ENCODE measurements around the gene CLEC2B.

Gene CLEC2B

DNA sequence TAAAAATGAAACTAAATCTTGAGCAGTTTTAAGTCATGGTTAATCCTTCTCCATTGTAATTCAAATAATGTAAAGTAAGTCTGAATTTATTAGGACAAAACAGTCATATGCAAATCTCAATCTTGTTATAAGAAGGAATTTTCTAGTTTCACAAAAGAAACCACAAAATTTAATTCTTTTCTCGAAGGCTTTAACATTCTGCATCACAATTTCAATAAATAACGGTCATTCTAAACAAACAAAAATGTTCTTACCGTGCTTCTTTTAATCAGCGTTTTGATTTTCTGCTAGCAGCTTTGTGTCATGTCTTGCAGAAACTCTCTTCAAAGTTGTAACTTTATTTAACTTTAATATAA, 225 bp downstream of the CLEC2B start:
- WGBS, 2 experiments (ENCODE audit: insufficient coverage in 2 of 2), result 75 to 80% methylated on average over 2 to 3 of the region's 4 CpGs
- Histone ChIP-seq H3K4me1 (ENCODE audit: control insufficient read depth, insufficient read depth, low read length, poor library complexity, severe bottlenecking) (no peaks in the 10 kb centered on the region), H3K27ac (ENCODE audit: low read depth, low read length, severe bottlenecking) (no peak overlapping the region), H3K36me3 (ENCODE audit: control insufficient read depth, insufficient read depth, low read length) (no peaks in the 10 kb centered on the region), H3K4me3 (ENCODE audit: extremely low read depth, insufficient read depth, low read length, poor library complexity, severe bottlenecking) (no peak overlapping the region), H3K9me3 (ENCODE audit: control insufficient read depth, low read length) (no peaks in the 10 kb centered on the region)

DNA sequence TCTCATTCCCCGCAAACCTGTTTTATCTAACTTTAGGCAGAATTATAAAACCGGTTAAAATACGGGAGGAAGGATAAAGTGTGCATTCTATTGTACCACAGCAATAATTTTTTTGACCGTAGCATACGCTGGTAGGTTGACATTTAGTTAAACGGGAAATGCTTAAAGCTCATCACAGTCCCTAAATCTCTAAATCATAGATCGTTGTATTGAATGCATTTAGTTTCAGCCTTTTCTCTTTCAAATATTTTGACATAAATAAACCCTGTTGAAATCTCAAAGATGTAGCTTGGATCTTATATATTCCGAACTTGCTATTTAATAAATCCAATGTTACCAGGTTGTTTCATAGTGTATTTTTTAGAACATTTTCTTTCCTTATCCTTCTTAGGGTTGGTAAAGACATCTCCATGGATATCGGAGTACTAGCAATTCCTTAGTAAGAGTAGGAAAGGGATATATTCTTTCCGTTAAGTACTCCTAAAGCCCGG, 798 bp downstream of the CLEC2B start:
- no peak overlapping the region for H3K4me3 ChIP-seq (ENCODE audit: extremely low read depth, insufficient read depth, low read length, poor library complexity, severe bottlenecking)

DNA sequence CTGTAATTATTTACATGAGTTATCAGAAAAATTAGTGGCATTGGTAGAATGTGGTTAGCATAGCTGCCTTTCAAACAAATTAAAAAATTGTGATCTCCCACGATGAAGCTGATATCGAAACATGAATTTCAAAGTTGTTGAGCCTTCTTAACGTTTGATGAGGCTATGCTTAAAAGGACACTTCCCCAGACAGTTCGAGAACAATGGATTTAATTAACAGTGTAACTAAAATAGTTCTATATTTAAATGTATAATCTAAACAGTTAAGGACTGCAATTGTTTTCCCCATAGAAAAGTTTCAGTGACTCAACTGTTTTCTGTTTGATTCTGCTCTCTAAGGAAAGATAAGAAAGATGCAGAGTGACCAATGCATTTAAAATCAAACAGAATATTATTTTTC, 1.6 kb downstream of the CLEC2B start:
- WGBS, 2 experiments (ENCODE audit: insufficient coverage in 2 of 2), result 100% methylated on average over 2 of the region's 4 CpGs; no CpG with 5 or more reads in 1 of the 2 experiments
- Histone ChIP-seq H3K4me3 (ENCODE audit: extremely low read depth, insufficient read depth, low read length, poor library complexity, severe bottlenecking) (no peak overlapping the region), H3K9me3 (ENCODE audit: control insufficient read depth, low read length) (no peaks in the 10 kb centered on the region)

More for the DNA sequence above, 798 bp downstream of the CLEC2B start:
- 95 to 100% methylated on average over 3 to 5 of the region's 11 CpGs for WGBS, 2 experiments (ENCODE audit: insufficient coverage in 2 of 2)
- Histone ChIP-seq H3K9me3 (ENCODE audit: control insufficient read depth, low read length) (no peaks in the 10 kb centered on the region), H3K27ac (ENCODE audit: low read depth, low read length, severe bottlenecking) (no peak overlapping the region), H3K36me3 (ENCODE audit: control insufficient read depth, insufficient read depth, low read length) (no peaks in the 10 kb centered on the region), H3K4me1 (ENCODE audit: control insufficient read depth, insufficient read depth, low read length, poor library complexity, severe bottlenecking) (no peaks in the 10 kb centered on the region)

DNA sequence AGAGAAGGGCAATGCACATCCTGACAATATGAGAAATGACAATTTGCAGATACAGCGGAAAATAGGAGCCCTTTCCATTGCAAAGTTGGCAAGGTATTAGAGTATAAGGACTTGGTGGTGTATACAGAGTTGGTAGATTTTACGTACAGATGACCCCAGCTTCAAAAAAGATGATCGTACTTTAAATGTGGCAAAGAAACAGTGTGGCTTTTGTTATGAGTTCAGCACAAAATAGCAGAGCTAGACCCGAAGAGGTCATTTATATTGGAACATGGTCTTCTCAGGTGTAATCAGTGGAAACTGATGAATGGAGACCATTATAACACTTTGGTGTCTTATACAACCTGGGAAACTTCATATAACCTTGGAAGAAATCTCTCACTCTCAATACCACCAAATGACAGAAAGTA, 2.3 kb downstream of the CLEC2B start:
- H3K27ac ChIP-seq (ENCODE audit: low read depth, low read length, severe bottlenecking), result no peak overlapping the region
- H3K4me1 ChIP-seq (ENCODE audit: control insufficient read depth, insufficient read depth, low read length, poor library complexity, severe bottlenecking), result no peaks in the 10 kb centered on the region
- H3K9me3 ChIP-seq (ENCODE audit: control insufficient read depth, low read length), result no peaks in the 10 kb centered on the region
- H3K4me3 ChIP-seq (ENCODE audit: extremely low read depth, insufficient read depth, low read length, poor library complexity, severe bottlenecking), result no peak overlapping the region
- no peaks in the 10 kb centered on the region for H3K36me3 ChIP-seq (ENCODE audit: control insufficient read depth, insufficient read depth, low read length)
- WGBS, 2 experiments (ENCODE audit: insufficient coverage in 2 of 2), result 97 to 100% methylated on average over 1 to 4 of the region's 4 CpGs

More for the DNA sequence above, 1.6 kb downstream of the CLEC2B start:
- H3K4me1 ChIP-seq (ENCODE audit: control insufficient read depth, insufficient read depth, low read length, poor library complexity, severe bottlenecking), result no peaks in the 10 kb centered on the region
- no peak overlapping the region for H3K27ac ChIP-seq (ENCODE audit: low read depth, low read length, severe bottlenecking)
- no peaks in the 10 kb centered on the region for H3K36me3 ChIP-seq (ENCODE audit: control insufficient read depth, insufficient read depth, low read length)

DNA sequence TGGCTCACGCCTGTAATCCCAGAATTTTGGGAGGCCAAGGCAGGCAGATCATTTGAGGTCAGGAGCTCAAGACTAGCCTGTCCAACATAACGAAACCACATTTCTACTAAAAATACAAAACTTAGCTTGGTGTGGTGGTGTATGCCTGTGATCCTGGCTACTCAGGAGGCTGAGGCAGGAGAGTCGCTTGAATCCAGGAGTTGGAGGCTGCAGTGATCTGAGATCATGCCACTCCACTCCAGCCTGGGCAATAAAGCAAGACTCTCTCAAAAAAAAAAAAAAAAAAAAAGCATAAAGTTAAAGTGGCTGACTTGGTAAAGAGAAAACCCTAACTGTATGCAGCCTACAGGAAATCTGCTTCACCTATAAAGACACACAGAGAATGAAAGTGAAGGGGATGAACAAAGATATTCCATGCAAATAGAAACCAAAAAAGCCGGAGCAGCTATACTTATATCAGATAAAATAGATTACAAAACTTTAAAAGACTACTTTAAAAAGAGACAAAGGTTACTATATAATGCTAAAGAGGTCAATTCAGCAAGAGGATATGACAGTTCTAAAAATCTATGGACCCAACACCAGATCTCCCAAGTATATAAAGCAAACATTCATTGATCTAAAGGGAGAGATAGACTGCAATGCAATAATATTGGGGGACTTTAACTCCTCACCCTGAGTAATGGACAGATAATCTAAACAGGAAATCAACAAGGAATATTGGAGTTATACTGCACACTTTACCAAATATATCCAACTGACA, 4.1 kb downstream of the CLEC2B start:
- H3K9me3 ChIP-seq (ENCODE audit: control insufficient read depth, low read length), result no peaks in the 10 kb centered on the region
- no peaks in the 10 kb centered on the region for H3K4me1 ChIP-seq (ENCODE audit: control insufficient read depth, insufficient read depth, low read length, poor library complexity, severe bottlenecking)
- 100% methylated on average over 1 of the region's 4 CpGs for WGBS, 2 experiments (ENCODE audit: insufficient coverage in 2 of 2)
- no peak overlapping the region for H3K4me3 ChIP-seq (ENCODE audit: extremely low read depth, insufficient read depth, low read length, poor library complexity, severe bottlenecking)
- no peaks in the 10 kb centered on the region for H3K36me3 ChIP-seq (ENCODE audit: control insufficient read depth, insufficient read depth, low read length)
- H3K27ac ChIP-seq (ENCODE audit: low read depth, low read length, severe bottlenecking), result no peak overlapping the region

DNA sequence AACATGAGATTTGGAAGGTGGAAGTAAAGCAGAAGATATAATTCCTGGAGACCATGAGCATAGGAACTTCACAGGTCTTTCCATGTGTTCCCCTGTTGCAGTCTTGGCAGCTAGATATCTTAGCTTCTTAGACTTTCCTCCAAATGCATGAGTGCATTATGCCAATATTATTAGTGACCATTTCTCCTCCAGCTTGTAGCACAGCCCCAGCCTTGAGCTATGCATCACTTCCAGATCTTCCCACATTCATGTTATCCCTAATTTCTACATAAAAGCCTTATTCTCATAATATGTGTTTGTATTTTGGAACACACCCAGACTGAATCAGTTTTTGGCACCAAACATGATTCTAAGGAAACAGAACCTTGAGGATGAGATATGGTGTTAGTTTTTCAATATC, 11.0 kb downstream of the CLEC2B start:
- no peak overlapping the region for H3K27ac ChIP-seq (ENCODE audit: low read depth, low read length, severe bottlenecking)
- H3K4me1 ChIP-seq (ENCODE audit: control insufficient read depth, insufficient read depth, low read length, poor library complexity, severe bottlenecking), result no peaks in the 10 kb centered on the region
- no peak overlapping the region for H3K4me3 ChIP-seq (ENCODE audit: extremely low read depth, insufficient read depth, low read length, poor library complexity, severe bottlenecking)

DNA sequence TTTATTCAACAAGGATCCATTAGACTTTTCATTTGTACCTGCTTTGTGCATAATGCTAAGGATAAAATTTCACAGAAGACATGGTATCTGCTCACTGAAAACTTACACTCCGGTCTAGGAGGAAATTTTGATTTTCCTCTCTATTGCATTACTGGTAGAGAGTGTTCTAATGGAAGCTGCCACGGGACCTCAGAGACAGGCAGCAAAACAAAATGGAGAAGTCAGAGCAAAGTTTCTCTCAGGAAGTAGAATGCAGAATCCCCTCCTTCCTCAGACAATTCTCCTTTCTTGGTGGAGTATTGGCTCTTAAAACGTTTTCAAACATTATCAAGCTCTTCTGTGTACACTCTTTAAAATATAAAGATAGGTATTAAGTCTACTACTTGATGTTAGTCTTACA, 12.3 kb downstream of the CLEC2B start:
- Histone ChIP-seq H3K4me3 (ENCODE audit: extremely low read depth, insufficient read depth, low read length, poor library complexity, severe bottlenecking) (no peak overlapping the region), H3K27ac (ENCODE audit: low read depth, low read length, severe bottlenecking) (no peak overlapping the region), H3K9me3 (ENCODE audit: control insufficient read depth, low read length) (no peaks in the 10 kb centered on the region), H3K4me1 (ENCODE audit: control insufficient read depth, insufficient read depth, low read length, poor library complexity, severe bottlenecking) (no peaks in the 10 kb centered on the region), H3K36me3 (ENCODE audit: control insufficient read depth, insufficient read depth, low read length) (no peaks in the 10 kb centered on the region)
- 100% methylated on average over 1 of the region's 3 CpGs; no CpG with 5 or more reads in 1 of the 2 experiments for WGBS, 2 experiments (ENCODE audit: insufficient coverage in 2 of 2)

More for the DNA sequence above, 11.0 kb downstream of the CLEC2B start:
- Histone ChIP-seq H3K9me3 (ENCODE audit: control insufficient read depth, low read length) (no peaks in the 10 kb centered on the region), H3K36me3 (ENCODE audit: control insufficient read depth, insufficient read depth, low read length) (no peaks in the 10 kb centered on the region)

DNA sequence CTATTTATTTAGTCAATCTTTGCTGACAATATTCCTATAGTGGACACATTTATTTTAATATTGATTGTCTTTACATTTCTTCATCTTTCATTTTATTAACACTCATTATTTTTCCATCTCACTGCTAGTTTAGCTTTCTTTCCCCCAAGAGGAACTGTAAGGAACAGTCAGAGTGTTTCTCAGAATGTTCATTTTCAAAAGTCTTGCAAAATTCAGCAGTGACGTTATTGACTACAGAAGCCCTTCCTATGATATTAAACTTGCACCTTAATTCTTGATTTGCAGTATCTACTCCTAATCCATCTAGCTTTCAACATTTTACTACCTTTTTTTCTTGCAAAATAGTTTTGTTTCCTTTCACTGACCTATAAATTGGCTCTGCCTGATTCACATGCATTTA, 13.0 kb downstream of the CLEC2B start:
- Histone ChIP-seq H3K36me3 (ENCODE audit: control insufficient read depth, insufficient read depth, low read length) (no peaks in the 10 kb centered on the region), H3K27ac (ENCODE audit: low read depth, low read length, severe bottlenecking) (no peak overlapping the region), H3K9me3 (ENCODE audit: control insufficient read depth, low read length) (no peaks in the 10 kb centered on the region), H3K4me3 (ENCODE audit: extremely low read depth, insufficient read depth, low read length, poor library complexity, severe bottlenecking) (no peak overlapping the region), H3K4me1 (ENCODE audit: control insufficient read depth, insufficient read depth, low read length, poor library complexity, severe bottlenecking) (no peaks in the 10 kb centered on the region)
- WGBS, 2 experiments (ENCODE audit: insufficient coverage in 2 of 2), result 94 to 100% methylated on average over 1 of the region's 1 CpG

DNA sequence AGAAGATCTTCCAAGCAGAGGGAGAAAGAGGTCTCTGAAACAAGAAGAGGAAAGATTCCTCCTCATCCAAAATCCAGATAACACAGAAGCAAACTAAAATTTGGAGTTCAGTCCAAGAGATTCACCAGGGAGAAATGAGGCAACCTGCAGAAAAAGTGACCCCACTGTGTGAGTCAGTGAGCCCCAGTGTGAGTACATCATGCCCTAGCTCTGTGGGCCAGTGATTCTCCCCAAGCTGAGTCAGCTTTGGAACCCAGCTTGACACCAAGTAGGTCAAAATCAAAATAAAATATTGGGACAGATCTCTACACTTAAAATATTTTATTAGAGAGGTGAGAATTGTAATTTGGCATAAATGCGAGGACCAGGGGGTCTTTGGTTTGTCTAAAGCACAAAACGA, 17.2 kb downstream of the CLEC2B start:
- no peaks in the 10 kb centered on the region for H3K4me1 ChIP-seq (ENCODE audit: control insufficient read depth, insufficient read depth, low read length, poor library complexity, severe bottlenecking)

DNA sequence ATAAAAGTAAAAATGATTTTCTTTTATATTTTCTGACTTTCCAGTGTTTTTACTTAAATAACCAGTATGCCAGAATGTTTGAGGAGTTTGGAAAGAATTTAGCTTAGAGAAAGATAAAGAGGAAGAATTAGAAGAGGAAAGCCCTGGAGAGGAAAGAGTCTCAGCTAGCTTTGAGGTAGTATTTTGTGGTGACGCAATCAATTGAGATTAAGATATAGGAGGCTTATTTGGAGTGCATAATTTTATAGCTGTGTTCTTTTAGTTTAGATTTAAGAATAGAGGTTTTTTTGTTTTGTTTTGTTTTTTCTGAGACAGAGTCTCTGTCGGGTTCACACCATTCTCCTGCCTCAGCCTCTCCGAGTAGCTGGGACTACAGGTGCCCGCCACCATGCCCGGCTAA, 18.1 kb downstream of the CLEC2B start:
- no peaks in the 10 kb centered on the region for H3K36me3 ChIP-seq (ENCODE audit: control insufficient read depth, insufficient read depth, low read length)
- no peak overlapping the region for H3K27ac ChIP-seq (ENCODE audit: low read depth, low read length, severe bottlenecking)
- H3K4me3 ChIP-seq (ENCODE audit: extremely low read depth, insufficient read depth, low read length, poor library complexity, severe bottlenecking), result no peak overlapping the region
- WGBS, 2 experiments (ENCODE audit: insufficient coverage in 2 of 2), result 100% methylated on average over 1 of the region's 5 CpGs
- no peaks in the 10 kb centered on the region for H3K4me1 ChIP-seq (ENCODE audit: control insufficient read depth, insufficient read depth, low read length, poor library complexity, severe bottlenecking)
- no peaks in the 10 kb centered on the region for H3K9me3 ChIP-seq (ENCODE audit: control insufficient read depth, low read length)

More for the DNA sequence above, 17.2 kb downstream of the CLEC2B start:
- no peak overlapping the region for H3K4me3 ChIP-seq (ENCODE audit: extremely low read depth, insufficient read depth, low read length, poor library complexity, severe bottlenecking)
- H3K9me3 ChIP-seq (ENCODE audit: control insufficient read depth, low read length), result no peaks in the 10 kb centered on the region
- no peaks in the 10 kb centered on the region for H3K36me3 ChIP-seq (ENCODE audit: control insufficient read depth, insufficient read depth, low read length)
- WGBS, 2 experiments (ENCODE audit: insufficient coverage in 2 of 2), result 66 to 86% methylated on average over 1 to 2 of the region's 2 CpGs
- no peak overlapping the region for H3K27ac ChIP-seq (ENCODE audit: low read depth, low read length, severe bottlenecking)

DNA sequence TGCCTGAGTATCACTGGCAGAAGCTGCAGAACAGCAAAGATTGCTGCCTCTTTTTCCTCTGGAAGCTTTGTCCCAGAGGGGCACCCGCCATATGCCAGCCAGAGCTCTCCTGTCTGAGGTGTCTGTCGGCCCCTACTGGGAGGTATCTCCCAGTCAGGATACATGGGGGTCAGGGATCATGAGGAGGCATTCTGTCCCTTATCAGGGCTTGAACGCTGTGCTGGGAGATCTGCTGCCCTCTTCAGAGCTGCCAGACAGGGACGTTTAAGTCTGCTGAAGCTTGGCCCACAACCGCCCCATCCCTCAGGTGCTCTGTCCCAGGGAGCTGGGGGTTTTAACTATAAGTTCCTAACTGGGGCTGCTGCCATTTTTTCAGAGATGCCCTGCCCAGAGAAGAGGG, 20.3 kb downstream of the CLEC2B start:
- no peak overlapping the region for H3K4me3 ChIP-seq (ENCODE audit: extremely low read depth, insufficient read depth, low read length, poor library complexity, severe bottlenecking)
- WGBS, 2 experiments (ENCODE audit: insufficient coverage in 2 of 2), result 74 to 78% methylated on average over 5 of the region's 5 CpGs
- no peaks in the 10 kb centered on the region for H3K9me3 ChIP-seq (ENCODE audit: control insufficient read depth, low read length)
- H3K4me1 ChIP-seq (ENCODE audit: control insufficient read depth, insufficient read depth, low read length, poor library complexity, severe bottlenecking), result no peaks in the 10 kb centered on the region
- H3K27ac ChIP-seq (ENCODE audit: low read depth, low read length, severe bottlenecking), result no peak overlapping the region
- no peaks in the 10 kb centered on the region for H3K36me3 ChIP-seq (ENCODE audit: control insufficient read depth, insufficient read depth, low read length)

Measured in mesodermal cell (in vitro differentiated cells).